GM20000 (cell line): ENCODE results near the gene PPARGC1A.

Experiments used
- DNase-seq: peaks from one replicate; pipeline ENCODE4 v3.0.0; 2012; ENCODE audit warnings: low spot score
- TF ChIP-seq, protein P1 (sequence below): IDR thresholded peaks from 2 replicates; pipeline ENCODE4 v1.5.1; 2012; ENCODE audit warnings: mild to moderate bottlenecking, control low read depth; ENCODE audit errors: extremely low read depth, missing control alignments

Gene PPARGC1A

DNA sequence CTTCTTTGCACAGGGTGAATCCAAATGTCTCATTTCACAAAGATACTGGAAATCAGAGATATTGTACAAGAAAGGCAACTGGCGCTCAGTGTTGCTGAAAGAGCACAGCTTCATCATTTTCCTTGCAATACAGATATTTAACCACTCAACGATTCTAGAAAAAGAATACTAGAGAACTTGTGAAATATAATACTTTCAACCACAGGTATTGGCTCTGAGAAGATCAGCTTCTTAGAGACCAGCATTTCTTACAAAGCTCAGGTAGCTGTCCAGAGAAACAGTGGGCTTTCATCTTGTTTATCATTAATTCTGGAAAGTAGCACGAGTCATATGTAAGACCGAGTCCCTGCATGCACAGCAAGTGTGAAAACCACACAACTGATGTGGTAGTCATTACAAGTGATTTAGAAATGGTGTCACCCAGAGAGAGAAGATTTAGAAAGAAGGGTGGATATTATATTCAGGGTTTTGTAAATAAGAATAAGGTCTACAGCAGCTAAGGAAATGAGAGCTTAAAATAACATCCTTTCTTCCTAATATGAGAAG is 7.8 kb upstream of the PPARGC1A start:
- TF ChIP-seq, protein P1, sequence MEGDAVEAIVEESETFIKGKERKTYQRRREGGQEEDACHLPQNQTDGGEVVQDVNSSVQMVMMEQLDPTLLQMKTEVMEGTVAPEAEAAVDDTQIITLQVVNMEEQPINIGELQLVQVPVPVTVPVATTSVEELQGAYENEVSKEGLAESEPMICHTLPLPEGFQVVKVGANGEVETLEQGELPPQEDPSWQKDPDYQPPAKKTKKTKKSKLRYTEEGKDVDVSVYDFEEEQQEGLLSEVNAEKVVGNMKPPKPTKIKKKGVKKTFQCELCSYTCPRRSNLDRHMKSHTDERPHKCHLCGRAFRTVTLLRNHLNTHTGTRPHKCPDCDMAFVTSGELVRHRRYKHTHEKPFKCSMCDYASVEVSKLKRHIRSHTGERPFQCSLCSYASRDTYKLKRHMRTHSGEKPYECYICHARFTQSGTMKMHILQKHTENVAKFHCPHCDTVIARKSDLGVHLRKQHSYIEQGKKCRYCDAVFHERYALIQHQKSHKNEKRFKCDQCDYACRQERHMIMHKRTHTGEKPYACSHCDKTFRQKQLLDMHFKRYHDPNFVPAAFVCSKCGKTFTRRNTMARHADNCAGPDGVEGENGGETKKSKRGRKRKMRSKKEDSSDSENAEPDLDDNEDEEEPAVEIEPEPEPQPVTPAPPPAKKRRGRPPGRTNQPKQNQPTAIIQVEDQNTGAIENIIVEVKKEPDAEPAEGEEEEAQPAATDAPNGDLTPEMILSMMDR: no peak
- DNase-seq: no peak

DNA sequence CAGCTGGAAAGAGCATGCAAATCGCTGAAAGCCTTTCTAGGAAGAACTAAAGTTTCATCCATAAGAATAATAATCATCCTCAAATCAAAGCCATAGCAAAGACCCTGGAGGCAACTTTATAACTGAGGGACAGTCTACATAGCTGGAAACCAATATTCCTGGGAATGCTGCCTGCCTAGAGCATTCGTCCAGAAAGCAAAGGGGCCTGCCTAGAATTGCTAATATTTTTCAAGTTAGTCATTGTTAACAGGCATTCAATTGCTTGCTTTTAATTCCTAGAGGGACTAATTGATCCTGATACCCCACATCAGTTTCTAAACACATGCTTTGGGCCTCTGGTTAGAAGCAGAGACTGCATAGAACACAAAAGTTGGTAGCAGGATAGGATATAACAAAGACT is 4.2 kb upstream of the PPARGC1A start:
- DNase-seq: no peak
- TF ChIP-seq, protein P1: no peak

DNA sequence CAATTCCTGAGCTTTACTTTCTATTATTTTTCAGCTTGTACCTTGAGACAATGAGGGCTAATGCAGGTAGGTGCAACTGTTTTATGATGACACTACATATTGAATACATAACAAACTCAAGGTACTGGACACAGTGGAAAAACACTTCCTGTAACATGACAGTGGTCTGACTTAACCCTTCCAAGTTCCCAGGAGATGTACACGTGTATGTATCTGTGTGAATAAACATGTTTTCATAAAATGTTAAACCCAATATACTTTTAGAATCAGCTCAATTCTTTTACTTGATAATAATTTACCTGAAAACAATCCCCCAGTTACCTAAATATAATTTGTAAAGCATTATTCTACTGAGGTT is 1.2 kb upstream of the PPARGC1A start:
- DNase-seq: no peak

DNA sequence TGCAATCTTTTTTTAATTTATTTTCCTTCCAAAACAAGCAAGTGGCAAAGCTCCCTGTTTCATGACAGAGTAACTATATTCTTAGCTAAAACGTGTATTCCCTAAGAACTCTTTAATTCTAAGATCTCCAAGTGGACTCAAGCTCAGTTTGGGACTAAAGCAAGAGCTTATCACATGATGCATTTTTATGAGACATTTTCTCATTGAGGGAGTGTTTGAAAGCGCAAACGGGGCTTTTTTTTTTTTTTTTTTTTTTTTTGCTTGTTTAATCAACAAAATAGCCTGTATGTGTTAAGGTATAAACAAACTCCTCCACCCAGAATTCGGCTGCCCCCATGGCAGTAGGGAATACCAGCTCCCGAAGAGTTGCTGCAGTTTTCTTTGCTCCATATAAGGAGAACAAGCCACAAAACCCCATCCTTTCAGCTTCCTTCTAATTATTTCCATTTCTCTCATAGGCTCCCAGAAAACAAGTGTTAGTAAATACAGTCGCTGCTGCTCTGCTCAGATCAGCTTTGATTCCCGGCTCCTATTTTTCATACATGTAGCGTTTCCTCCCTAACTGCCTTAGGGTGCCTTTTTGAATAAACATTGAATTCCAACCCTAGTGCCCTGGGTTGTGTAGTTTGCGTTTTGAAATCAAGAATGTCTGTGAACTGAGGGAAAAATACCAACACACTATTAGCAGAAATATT is 669 bp upstream of the PPARGC1A start:
- no peak for DNase-seq
- TF ChIP-seq, protein P1: no peak

More for the DNA sequence above, 1.2 kb upstream of the PPARGC1A start:
- TF ChIP-seq, protein P1: no peak

DNA sequence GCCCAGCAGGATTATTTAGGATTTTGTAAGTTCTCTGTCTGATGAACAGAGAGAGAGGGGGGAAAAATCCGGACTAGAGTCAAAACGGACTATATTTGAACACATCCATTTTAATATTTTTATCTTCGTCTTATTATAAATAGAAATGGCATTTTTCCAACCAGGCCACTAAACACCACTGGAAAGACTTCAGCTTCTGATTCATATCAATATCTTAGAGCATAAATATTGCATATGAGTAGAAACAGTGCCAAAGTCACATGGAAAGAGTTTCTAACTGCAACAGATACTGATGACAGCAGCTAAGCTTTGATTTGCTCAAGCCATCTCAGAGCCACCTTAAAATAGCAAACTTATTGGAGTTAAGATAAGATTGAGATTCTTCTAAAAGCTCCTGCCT is 456 bp downstream of the PPARGC1A start:
- TF ChIP-seq, protein P1: no peak
- DNase-seq: no peak

DNA sequence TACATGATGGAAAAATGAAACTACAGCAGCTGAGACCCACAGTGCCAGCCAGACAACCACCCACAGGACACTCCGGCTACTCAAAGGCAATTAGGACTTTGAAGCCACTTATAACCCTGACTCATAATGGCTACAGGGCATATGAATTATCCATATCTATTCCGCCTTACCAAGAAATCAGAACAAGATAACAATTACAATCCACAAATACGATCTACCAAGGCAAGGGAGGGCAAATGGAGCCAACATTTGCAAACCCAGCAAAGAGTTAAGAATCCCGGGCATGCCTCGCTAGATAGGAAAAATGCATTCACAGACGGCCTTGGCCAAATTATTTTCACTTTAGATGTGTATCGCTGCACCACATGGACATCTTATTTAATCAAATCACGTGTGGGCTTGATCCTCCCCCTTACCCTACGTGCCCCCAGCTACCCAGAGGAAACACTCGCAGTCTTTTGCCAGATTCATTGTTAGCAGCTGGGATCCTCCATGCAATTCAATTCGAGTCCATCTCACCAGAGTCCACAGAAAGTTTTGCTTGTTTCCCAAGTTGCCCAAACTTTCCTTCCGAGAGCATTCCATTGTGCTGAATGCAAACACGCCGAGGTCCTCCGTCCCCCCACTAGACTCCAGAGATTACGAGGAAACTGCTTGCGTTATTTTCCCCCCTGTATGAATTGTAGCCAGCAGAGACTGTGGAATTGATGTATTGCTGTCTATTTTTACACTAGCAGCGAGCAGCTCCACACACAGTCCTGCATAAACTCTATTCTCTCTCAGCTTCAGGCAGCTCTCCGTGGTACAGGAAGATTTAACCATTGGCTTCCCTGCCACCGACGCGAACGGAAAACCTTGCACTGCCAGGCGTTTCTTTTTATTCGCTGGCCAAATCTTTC is 1.2 kb downstream of the PPARGC1A start:
- TF ChIP-seq, protein P1: no peak
- no peak for DNase-seq

DNA sequence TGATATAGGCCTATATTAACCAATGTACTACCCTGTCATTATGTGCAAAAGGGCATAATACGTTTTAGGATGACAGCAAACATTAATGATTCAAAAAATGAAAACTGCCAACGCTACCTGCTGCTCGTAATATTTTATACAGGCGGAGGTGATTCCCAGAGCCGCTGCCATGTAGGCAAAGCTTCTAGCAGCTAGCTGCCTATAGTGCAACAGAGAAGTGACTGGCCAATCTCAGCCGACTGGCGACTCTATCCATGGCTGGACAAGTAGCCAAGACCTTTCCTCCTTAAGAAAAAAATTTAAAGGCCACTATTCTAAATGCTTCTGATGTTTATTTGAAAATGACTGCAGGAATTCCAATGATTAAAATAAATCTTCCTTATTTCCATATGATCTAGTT is 1.9 kb downstream of the PPARGC1A start:
- DNase-seq: no peak
- TF ChIP-seq, protein P1: no peak
